ENCODE results near the gene OGFOD3. TPM values are rescaled to one million over a fixed set of nuclear protein-coding genes. Genes with fewer than 3 reads are reported as not detected.
"Not testable (repeated sequence)": the region's sequence is repeated elsewhere in the genome, so short reads cannot be mapped to it uniquely, and the experiment has no call there.

The OGFOD3 gene
- polyA plus RNA-seq, 4 donors, result 7.8 to 23.8 (median 14.6) TPM

- Histone ChIP-seq H3K36me3 (ENCODE audit: control insufficient read depth in 3 of 3, insufficient read depth in 2 of 3, low read depth in 1 of 3, low read length in 3 of 3) (no peaks in the 10 kb centered on the region), H3K27ac (ENCODE audit: low read depth in 1 of 3, low read length in 2 of 3) (no peak overlapping the region), H3K4me3 (ENCODE audit: low read depth in 1 of 3, low read length in 3 of 3) (no peak overlapping the region), H3K27me3 (ENCODE audit: control insufficient read depth in 3 of 3, insufficient read depth in 3 of 3, low read length in 3 of 3) (peaks cover 20 to 65% (median 33%) of the 10 kb centered on the region in 3 donors), H3K4me1 (ENCODE audit: control insufficient read depth in 3 of 3, insufficient read depth in 2 of 3, low read depth in 1 of 3, low read length in 2 of 3) (peaks cover 0 to 8% (median 3%) of the 10 kb centered on the region in 3 donors), H3K9me3 (ENCODE audit: control insufficient read depth in 2 of 2, insufficient read depth in 1 of 2, low read depth in 1 of 2, low read length in 1 of 2) (peaks cover 0 to 3% of the 10 kb centered on the region in 2 donors)
- 57 to 68% (median 59%) methylated on average over 35 to 46 of the region's 46 CpGs for WGBS, 3 donors
- FAIRE-seq (no peak), DNase-seq (no peak)
These were observed 42.9 kb downstream of the OGFOD3 start for GRCh38 chr17:82375359-82376041.

DNA sequence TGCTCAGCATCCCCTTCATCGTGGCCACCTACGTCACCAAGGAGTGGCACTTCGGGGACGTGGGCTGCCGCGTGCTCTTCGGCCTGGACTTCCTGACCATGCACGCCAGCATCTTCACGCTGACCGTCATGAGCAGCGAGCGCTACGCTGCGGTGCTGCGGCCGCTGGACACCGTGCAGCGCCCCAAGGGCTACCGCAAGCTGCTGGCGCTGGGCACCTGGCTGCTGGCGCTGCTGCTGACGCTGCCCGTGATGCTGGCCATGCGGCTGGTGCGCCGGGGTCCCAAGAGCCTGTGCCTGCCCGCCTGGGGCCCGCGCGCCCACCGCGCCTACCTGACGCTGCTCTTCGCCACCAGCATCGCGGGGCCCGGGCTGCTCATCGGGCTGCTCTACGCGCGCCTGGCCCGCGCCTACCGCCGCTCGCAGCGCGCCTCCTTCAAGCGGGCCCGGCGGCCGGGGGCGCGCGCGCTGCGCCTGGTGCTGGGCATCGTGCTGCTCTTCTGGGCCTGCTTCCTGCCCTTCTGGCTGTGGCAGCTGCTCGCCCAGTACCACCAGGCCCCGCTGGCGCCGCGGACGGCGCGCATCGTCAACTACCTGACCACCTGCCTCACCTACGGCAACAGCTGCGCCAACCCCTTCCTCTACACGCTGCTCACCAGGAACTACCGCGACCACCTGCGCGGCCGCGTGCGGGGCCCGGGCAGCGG lies 43.6 kb downstream of the OGFOD3 start:
- Histone ChIP-seq H3K9me3 (ENCODE audit: control insufficient read depth in 2 of 2, insufficient read depth in 1 of 2, low read depth in 1 of 2, low read length in 1 of 2) (peaks cover 0 to 3% of the 10 kb centered on the region in 2 donors), H3K27ac (ENCODE audit: low read depth in 1 of 3, low read length in 2 of 3) (no peak overlapping the region), H3K27me3 (ENCODE audit: control insufficient read depth in 3 of 3, insufficient read depth in 3 of 3, low read length in 3 of 3) (peaks cover 20 to 67% (median 35%) of the 10 kb centered on the region in 3 donors), H3K4me3 (ENCODE audit: low read depth in 1 of 3, low read length in 3 of 3) (no peak overlapping the region), H3K36me3 (ENCODE audit: control insufficient read depth in 3 of 3, insufficient read depth in 2 of 3, low read depth in 1 of 3, low read length in 3 of 3) (no peaks in the 10 kb centered on the region), H3K4me1 (ENCODE audit: control insufficient read depth in 3 of 3, insufficient read depth in 2 of 3, low read depth in 1 of 3, low read length in 2 of 3) (peaks cover 0 to 9% (median 3%) of the 10 kb centered on the region in 3 donors)
- DNase-seq (no peak), FAIRE-seq (no peak)
- 32 to 43% (median 37%) methylated on average over 58 to 79 of the region's 79 CpGs for WGBS, 3 donors

DNA sequence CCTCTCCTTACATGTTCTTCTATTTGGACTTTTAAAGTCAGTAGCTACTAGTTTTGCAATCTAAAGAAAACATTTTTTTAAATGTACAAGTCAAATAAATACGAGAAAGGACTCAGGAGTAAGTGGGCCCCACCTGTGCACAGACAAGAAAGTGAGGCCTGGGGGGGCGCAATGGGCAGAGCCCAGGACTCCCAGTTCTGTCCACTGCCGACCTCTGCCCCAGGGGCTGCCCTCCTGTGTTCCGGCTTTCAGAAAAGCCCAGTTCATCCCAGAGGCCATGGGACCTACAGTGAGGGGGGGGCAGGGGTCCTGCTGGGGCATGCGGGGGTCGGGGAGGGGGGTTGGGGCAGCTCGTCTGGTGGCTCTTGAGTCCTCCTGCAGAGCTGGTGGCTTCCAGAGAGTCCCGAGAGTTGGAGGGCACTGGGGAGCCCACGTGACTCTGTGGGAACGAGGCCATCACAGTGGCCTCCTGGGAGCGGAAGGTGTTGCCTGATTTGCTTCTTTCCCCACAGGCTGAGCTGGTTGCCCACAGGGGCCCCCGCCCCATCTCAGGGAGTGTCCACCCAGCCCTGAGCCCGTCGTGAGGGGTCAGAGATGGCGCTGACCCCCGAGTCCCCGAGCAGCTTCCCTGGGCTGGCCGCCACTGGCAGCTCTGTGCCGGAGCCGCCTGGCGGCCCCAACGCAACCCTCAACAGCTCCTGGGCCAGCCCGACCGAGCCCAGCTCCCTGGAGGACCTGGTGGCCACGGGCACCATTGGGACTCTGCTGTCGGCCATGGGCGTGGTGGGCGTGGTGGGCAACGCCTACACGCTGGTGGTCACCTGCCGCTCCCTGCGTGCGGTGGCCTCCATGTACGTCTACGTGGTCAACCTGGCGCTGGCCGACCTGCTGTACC lies 44.4 kb downstream of the OGFOD3 start:
- Histone ChIP-seq H3K27ac (ENCODE audit: low read depth in 1 of 3, low read length in 2 of 3) (no peak overlapping the region), H3K4me3 (ENCODE audit: low read depth in 1 of 3, low read length in 3 of 3) (no peak overlapping the region), H3K4me1 (ENCODE audit: control insufficient read depth in 3 of 3, insufficient read depth in 2 of 3, low read depth in 1 of 3, low read length in 2 of 3) (peaks cover 0 to 9% (median 3%) of the 10 kb centered on the region in 3 donors), H3K9me3 (ENCODE audit: control insufficient read depth in 2 of 2, insufficient read depth in 1 of 2, low read depth in 1 of 2, low read length in 1 of 2) (peaks cover 0 to 3% of the 10 kb centered on the region in 2 donors), H3K36me3 (ENCODE audit: control insufficient read depth in 3 of 3, insufficient read depth in 2 of 3, low read depth in 1 of 3, low read length in 3 of 3) (no peaks in the 10 kb centered on the region), H3K27me3 (ENCODE audit: control insufficient read depth in 3 of 3, insufficient read depth in 3 of 3, low read length in 3 of 3) (peaks cover 20 to 68% (median 35%) of the 10 kb centered on the region in 3 donors)
- 79 to 86% (median 81%) methylated on average over 32 to 37 of the region's 37 CpGs for WGBS, 3 donors
- FAIRE-seq (no peak), DNase-seq (no peak)

DNA sequence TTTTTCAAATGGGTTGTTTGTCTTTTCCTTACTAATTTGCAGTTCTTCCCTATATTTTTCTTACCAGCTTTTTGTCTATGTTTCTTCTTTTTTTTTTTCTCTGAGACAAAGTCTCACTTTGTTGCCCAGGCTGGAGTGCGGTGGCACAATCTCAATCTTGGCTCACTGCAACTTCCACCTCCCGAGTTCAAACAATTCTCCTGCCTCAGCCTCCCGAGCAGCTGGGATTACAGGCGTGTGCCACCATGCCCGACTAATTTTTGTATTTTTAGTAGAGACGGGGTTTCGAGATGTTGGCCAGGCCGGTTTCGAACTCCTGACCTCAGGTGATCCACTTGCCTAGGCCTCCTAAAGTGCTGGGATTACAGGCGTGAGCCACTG lies 45.3 kb downstream of the OGFOD3 start:
- FAIRE-seq; DNase-seq; H3K36me3 ChIP-seq (ENCODE audit: control insufficient read depth in 3 of 3, insufficient read depth in 2 of 3, low read depth in 1 of 3, low read length in 3 of 3); H3K27ac ChIP-seq (ENCODE audit: low read depth in 1 of 3, low read length in 2 of 3); H3K4me1 ChIP-seq (ENCODE audit: control insufficient read depth in 3 of 3, insufficient read depth in 2 of 3, low read depth in 1 of 3, low read length in 2 of 3); H3K9me3 ChIP-seq (ENCODE audit: control insufficient read depth in 2 of 2, insufficient read depth in 1 of 2, low read depth in 1 of 2, low read length in 1 of 2); H3K4me3 ChIP-seq (ENCODE audit: low read depth in 1 of 3, low read length in 3 of 3): not testable (repeated sequence)
- H3K27me3 ChIP-seq (ENCODE audit: control insufficient read depth in 3 of 3, insufficient read depth in 3 of 3, low read length in 3 of 3), result peaks cover 20 to 63% (median 35%) of the 10 kb centered on the region in 3 donors
- whole genome bisulfite sequencing, 3 donors, result 65 to 87% (median 66%) methylated on average over 10 of the region's 10 CpGs

GRCh38 chr17:82372249-82373071 lies 45.9 kb downstream of the OGFOD3 start:
- DNase-seq (peak in 1 of 2 donors; percentile 49), FAIRE-seq (no peak)
- Histone ChIP-seq H3K9me3 (ENCODE audit: control insufficient read depth in 2 of 2, insufficient read depth in 1 of 2, low read depth in 1 of 2, low read length in 1 of 2) (peaks cover 0 to 3% of the 10 kb centered on the region in 2 donors), H3K4me3 (ENCODE audit: low read depth in 1 of 3, low read length in 3 of 3) (no peak overlapping the region), H3K27ac (ENCODE audit: low read depth in 1 of 3, low read length in 2 of 3) (no peak overlapping the region), H3K36me3 (ENCODE audit: control insufficient read depth in 3 of 3, insufficient read depth in 2 of 3, low read depth in 1 of 3, low read length in 3 of 3) (no peaks in the 10 kb centered on the region), H3K27me3 (ENCODE audit: control insufficient read depth in 3 of 3, insufficient read depth in 3 of 3, low read length in 3 of 3) (peaks cover 20 to 60% (median 35%) of the 10 kb centered on the region in 3 donors), H3K4me1 (ENCODE audit: control insufficient read depth in 3 of 3, insufficient read depth in 2 of 3, low read depth in 1 of 3, low read length in 2 of 3) (peaks cover 0 to 9% (median 3%) of the 10 kb centered on the region in 3 donors)
- 20 to 31% (median 28%) methylated on average over 35 to 41 of the region's 41 CpGs for WGBS, 3 donors

DNA sequence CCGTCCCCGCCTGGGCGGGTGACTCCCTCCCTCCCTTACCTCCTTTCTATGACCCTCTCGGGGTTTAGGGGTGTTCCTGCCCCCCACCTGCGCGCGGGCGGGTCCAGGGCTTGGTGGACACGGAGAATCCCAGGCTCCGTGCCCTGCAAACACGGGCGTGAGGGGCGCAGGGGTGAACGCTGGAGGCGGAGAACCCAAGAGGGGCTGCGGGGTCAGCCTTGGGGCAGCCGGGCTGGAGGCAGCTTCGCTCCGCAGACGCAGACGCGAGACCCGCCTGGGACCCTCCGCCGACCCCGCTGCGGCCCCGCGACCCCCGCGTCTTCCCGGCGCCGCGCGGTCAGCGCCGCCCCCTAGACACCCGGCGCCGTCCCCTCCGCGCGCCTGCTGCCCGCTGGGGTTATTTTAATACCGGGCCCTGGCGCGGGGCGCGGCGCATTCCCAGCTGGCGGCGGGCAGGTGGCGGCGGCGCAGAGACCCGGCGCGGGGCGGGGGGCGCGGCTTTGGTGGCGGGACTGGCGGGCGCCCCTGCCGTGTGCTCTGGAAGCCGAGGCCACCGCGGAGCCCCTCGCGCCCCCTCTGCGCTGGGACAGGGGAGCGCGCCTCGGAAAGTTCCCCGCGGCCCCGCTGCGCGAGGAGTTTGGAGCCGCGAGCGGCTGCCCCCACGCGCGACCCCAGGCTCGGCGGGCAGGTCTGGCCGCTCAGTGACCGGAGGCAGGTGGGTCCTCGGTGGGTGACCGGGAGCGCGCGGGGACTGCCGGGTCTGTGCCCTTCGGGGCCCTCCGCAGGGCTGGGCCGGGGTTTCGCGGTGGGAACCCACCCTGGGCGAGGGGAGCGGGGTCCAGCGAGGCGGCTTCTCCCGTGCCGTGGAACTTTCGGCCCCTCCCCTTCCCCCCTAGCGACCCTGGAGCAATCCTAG lies 46.8 kb downstream of the OGFOD3 start, which contains the start of gene UTS2R:
Gene UTS2R (plus strand): TSS at position 433 of the 916 bp plus-strand sequence. CDS start 2,560 bp downstream, outside the sequence.
- H3K4me3 ChIP-seq (ENCODE audit: low read depth in 1 of 3, low read length in 3 of 3), result peak within 1 kb of the TSS in 1 of 3 donors; percentile 33
- DNase-seq, result no peak

More for the DNA sequence above, 46.8 kb downstream of the OGFOD3 start, which contains the start of gene UTS2R:
- Histone ChIP-seq H3K27me3 (ENCODE audit: control insufficient read depth in 3 of 3, insufficient read depth in 3 of 3, low read length in 3 of 3) (peaks cover 20 to 60% (median 35%) of the 10 kb centered on the region in 3 donors), H3K9me3 (ENCODE audit: control insufficient read depth in 2 of 2, insufficient read depth in 1 of 2, low read depth in 1 of 2, low read length in 1 of 2) (peaks cover 0 to 3% of the 10 kb centered on the region in 2 donors), H3K27ac (ENCODE audit: low read depth in 1 of 3, low read length in 2 of 3) (no peak within 1 kb of the TSS), H3K36me3 (ENCODE audit: control insufficient read depth in 3 of 3, insufficient read depth in 2 of 3, low read depth in 1 of 3, low read length in 3 of 3) (no peaks in the 10 kb centered on the region), H3K4me1 (ENCODE audit: control insufficient read depth in 3 of 3, insufficient read depth in 2 of 3, low read depth in 1 of 3, low read length in 2 of 3) (peaks cover 0 to 13% (median 3%) of the 10 kb centered on the region in 3 donors)
- 3 to 4% (median 3%) methylated on average over 80 to 109 of the region's 109 CpGs for WGBS, 3 donors
- FAIRE-seq, result no peak
